Measurements from ENCODE around the gene TCF7L1. TPM values are rescaled to one million over a fixed set of nuclear protein-coding genes. Genes with fewer than 3 reads are reported as not detected.
A peak's percentile ranks its signal among the peaks of the same experiment; 100 is the strongest.

The TCF7L1 gene
- total RNA-seq, 2 experiments from 2014 or later: not detected

DNA sequence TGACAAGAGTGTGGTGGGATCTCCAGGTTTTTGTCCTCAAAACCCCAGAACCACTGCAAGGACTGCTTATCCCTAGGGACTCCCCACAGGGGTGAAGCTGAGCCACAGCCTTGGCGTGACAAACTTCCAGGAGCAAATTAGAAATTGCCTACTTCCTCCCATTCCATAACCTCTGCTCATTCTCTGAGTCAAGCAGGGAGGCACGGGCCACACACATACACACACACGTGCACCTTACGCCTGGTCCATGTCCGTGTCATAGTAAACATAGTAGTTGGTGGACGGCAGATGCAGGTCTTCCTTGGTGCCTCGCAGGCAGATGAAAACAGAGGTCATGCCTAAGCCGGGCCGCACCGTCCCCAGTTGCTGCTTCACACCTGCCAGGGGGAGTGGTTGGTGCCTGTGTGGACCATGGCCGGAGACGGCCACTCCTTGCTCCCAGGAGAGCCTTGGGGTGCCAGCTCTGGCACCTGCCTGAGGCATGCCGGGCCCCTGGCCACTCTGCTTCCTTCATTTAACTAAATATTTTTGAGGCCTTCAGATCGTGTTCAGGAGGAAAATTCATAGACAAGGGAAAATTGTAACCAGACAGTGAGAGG, 211.3 kb downstream of the TCF7L1 start:
- POLR2A ChIA-PET: interaction anchor here (2.1 kb wide), 1 partner anchor 17 kb away, joined by 6 read pairs; the partner anchor contains the start of gene TGOLN2
- TF ChIP-seq, protein P1, sequence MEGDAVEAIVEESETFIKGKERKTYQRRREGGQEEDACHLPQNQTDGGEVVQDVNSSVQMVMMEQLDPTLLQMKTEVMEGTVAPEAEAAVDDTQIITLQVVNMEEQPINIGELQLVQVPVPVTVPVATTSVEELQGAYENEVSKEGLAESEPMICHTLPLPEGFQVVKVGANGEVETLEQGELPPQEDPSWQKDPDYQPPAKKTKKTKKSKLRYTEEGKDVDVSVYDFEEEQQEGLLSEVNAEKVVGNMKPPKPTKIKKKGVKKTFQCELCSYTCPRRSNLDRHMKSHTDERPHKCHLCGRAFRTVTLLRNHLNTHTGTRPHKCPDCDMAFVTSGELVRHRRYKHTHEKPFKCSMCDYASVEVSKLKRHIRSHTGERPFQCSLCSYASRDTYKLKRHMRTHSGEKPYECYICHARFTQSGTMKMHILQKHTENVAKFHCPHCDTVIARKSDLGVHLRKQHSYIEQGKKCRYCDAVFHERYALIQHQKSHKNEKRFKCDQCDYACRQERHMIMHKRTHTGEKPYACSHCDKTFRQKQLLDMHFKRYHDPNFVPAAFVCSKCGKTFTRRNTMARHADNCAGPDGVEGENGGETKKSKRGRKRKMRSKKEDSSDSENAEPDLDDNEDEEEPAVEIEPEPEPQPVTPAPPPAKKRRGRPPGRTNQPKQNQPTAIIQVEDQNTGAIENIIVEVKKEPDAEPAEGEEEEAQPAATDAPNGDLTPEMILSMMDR (IDR thresholded peaks at IDR 0.05): no peak
- Mint-ChIP-seq H3K27ac (no peak overlapping the region), H3K4me3 (no peak overlapping the region), H3K36me3 (ENCODE audit: low read depth) (peaks cover 49% of the 10 kb centered on the region), H3K9me3 (no peaks in the 10 kb centered on the region), H3K27me3 (no peaks in the 10 kb centered on the region), H3K4me1 (ENCODE audit: low read depth) (no peaks in the 10 kb centered on the region)
- no peaks in the 10 kb centered on the region for H3K27me3 ChIP-seq (ENCODE audit: control insufficient read depth in 1 of 2, insufficient read depth in 2 of 2, low read length in 2 of 2)
- CTCF ChIA-PET: no interaction called here
- no peak for ATAC-seq (ENCODE audit: poor library complexity)
- H3K27ac ChIP-seq (ENCODE audit: low read depth in 1 of 2, low read length in 2 of 2): no peak overlapping the region
- H3K9me3 ChIP-seq (ENCODE audit: control insufficient read depth in 1 of 2, insufficient read depth in 1 of 2, low read length in 2 of 2): no peaks in the 10 kb centered on the region
- no peaks in the 10 kb centered on the region for H3K4me1 ChIP-seq (ENCODE audit: insufficient read depth, low read length)
- H3K4me3 ChIP-seq (ENCODE audit: low read length): no peak overlapping the region
- intact Hi-C loops (cut with DNase I, micrococcal nuclease): no loop called here
- no peak for DNase-seq
- H3K36me3 ChIP-seq (ENCODE audit: insufficient read depth, low read length): peaks cover 56% of the 10 kb centered on the region

DNA sequence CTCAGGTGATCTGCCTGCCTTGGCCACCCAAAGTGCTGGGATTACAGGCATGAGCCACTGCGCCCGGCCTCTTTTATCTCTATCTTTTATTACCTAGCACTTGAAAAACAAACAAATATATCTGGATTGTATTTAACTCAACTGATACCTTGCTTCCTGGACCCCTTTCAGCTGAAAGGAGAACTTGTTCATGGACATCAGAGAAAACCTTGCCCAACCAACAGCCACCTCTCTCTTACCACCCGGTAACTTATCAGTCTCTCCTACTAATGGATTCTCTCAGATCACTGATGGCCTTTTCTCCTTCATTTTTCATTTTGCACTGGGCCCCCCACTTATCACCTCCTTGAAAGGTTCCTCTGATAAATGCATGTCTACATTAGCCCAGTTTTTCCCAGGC, 214.4 kb downstream of the TCF7L1 start:
- ATAC-seq (ENCODE audit: poor library complexity) (no peak), DNase-seq (no peak)
- ChIA-PET CTCF (no interaction called here), POLR2A (no interaction called here)
- Histone ChIP-seq H3K9me3 (ENCODE audit: control insufficient read depth in 1 of 2, insufficient read depth in 1 of 2, low read length in 2 of 2) (no peaks in the 10 kb centered on the region), H3K27ac (ENCODE audit: low read depth in 1 of 2, low read length in 2 of 2) (no peak overlapping the region), H3K4me1 (ENCODE audit: insufficient read depth, low read length) (peaks cover 7% of the 10 kb centered on the region), H3K36me3 (ENCODE audit: insufficient read depth, low read length) (peaks cover 77% of the 10 kb centered on the region), H3K27me3 (ENCODE audit: control insufficient read depth in 1 of 2, insufficient read depth in 2 of 2, low read length in 2 of 2) (no peaks in the 10 kb centered on the region), H3K4me3 (ENCODE audit: low read length) (no peak overlapping the region)
- no peak overlapping the region for H3K4me3 Mint-ChIP-seq
- TF ChIP-seq, protein P1 (IDR thresholded peaks at IDR 0.05): no peak
- no peaks in the 10 kb centered on the region for H3K27me3 Mint-ChIP-seq
- H3K4me1 Mint-ChIP-seq (ENCODE audit: low read depth): peaks cover 4% of the 10 kb centered on the region
- no peaks in the 10 kb centered on the region for H3K9me3 Mint-ChIP-seq
- H3K36me3 Mint-ChIP-seq (ENCODE audit: low read depth): peaks cover 65% of the 10 kb centered on the region
- H3K27ac Mint-ChIP-seq: no peak overlapping the region
- intact Hi-C loops (cut with DNase I, micrococcal nuclease): no loop called here

DNA sequence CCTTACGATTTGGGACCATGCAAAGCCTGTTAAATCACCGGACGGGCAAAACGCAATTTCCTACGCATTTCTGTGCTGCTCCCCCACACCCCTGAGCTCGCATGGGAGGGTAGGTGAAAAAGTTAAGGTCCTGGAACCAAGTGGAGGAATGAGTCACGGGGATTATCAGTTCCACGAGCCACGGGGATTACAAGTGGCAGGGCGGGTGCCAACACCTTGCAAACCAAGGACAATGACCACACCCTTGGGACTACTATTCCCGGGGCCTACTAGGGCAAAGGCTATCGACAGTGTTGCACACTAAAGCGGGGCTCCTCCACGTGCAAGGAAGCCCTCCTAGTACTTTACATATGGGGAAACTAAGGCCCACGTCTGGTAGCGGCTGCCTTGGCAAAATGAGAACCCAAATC, 220.7 kb downstream of the TCF7L1 start:
- Mint-ChIP-seq H3K27me3 (no peaks in the 10 kb centered on the region), H3K27ac (peak overlapping the region; percentile 94), H3K9me3 (no peaks in the 10 kb centered on the region), H3K4me3 (peak overlapping the region; percentile 99), H3K36me3 (ENCODE audit: low read depth) (peaks cover 61% of the 10 kb centered on the region), H3K4me1 (ENCODE audit: low read depth) (peaks cover 60% of the 10 kb centered on the region)
- intact Hi-C loops (cut with DNase I, micrococcal nuclease): loop anchor here (1.0 to 10.0 kb wide), 5 partner anchors 26 to 263 kb away; partner anchors contain the start of genes CAPG (in 1 of the 2), MAT2A (in 1 of the 2), SH2D6 (in 1 of the 2) and USP39 (in 1 of the 2)
- ChIA-PET POLR2A (interaction anchor here (0.5 to 5.1 kb wide), 29 partner anchors 8 to 1087 kb away, joined by 3 to 216 read pairs (median 6); partner anchors contain the start of genes C2orf68, KDM3A, MAT2A and POLR1A), CTCF (interaction anchor here (0.7 to 1.7 kb wide), 4 partner anchors 26 to 284 kb away, joined by 3 read pairs; partner anchors contain the start of gene TGOLN2)
- TF ChIP-seq, protein P1 (IDR thresholded peaks at IDR 0.05): no peak
- Histone ChIP-seq H3K4me1 (ENCODE audit: insufficient read depth, low read length) (peaks cover 44% of the 10 kb centered on the region), H3K36me3 (ENCODE audit: insufficient read depth, low read length) (peaks cover 55% of the 10 kb centered on the region), H3K27ac (ENCODE audit: low read depth in 1 of 2, low read length in 2 of 2) (peak overlapping the region; percentile 54 to 59), H3K4me3 (ENCODE audit: low read length) (peak overlapping the region; percentile 68), H3K27me3 (ENCODE audit: control insufficient read depth in 1 of 2, insufficient read depth in 2 of 2, low read length in 2 of 2) (no peaks in the 10 kb centered on the region), H3K9me3 (ENCODE audit: control insufficient read depth in 1 of 2, insufficient read depth in 1 of 2, low read length in 2 of 2) (no peaks in the 10 kb centered on the region)
- no peak for ATAC-seq (ENCODE audit: poor library complexity)
- peak in 2 of 14 experiments; percentile 9 to 38 for DNase-seq
